ENCODE data around the gene POU2F2.

The POU2F2 gene

GRCh38 chr19:42176649-42176989, 44.4 kb upstream of the POU2F2 start:
- H2AFZ ChIP-seq (ENCODE audit: low read depth) = peak overlapping the region; percentile 28; the same call in 1 of the 2 replicates
- H3K4me3 ChIP-seq (IDR thresholded peaks at IDR 0.05; ENCODE audit: insufficient read depth, low read depth, low read length) = no peak overlapping the region
- peak overlapping the region; percentile 64; the same call in 1 of the 2 replicates for H3K4me2 ChIP-seq
- no peak for TF ChIP-seq CTCF (conservative IDR thresholded peaks at IDR 0.05; ENCODE audit: low read depth, low read length)
- H4K20me1 ChIP-seq (ENCODE audit: insufficient read depth) = no peaks in the 10 kb centered on the region
- no peaks in the 10 kb centered on the region for H3K36me3 ChIP-seq (ENCODE audit: insufficient read depth)
- no peaks in the 10 kb centered on the region for H3K79me2 ChIP-seq (ENCODE audit: insufficient read depth, low read depth)
- no peak overlapping the region for H3K27ac ChIP-seq
- H3K9ac ChIP-seq = no peak overlapping the region
- no peaks in the 10 kb centered on the region for H3K4me1 ChIP-seq (ENCODE audit: low read depth, poor library complexity, severe bottlenecking)
- peaks cover 84% of the 10 kb centered on the region for H3K27me3 ChIP-seq (ENCODE audit: insufficient read depth, low read depth)

DNA sequence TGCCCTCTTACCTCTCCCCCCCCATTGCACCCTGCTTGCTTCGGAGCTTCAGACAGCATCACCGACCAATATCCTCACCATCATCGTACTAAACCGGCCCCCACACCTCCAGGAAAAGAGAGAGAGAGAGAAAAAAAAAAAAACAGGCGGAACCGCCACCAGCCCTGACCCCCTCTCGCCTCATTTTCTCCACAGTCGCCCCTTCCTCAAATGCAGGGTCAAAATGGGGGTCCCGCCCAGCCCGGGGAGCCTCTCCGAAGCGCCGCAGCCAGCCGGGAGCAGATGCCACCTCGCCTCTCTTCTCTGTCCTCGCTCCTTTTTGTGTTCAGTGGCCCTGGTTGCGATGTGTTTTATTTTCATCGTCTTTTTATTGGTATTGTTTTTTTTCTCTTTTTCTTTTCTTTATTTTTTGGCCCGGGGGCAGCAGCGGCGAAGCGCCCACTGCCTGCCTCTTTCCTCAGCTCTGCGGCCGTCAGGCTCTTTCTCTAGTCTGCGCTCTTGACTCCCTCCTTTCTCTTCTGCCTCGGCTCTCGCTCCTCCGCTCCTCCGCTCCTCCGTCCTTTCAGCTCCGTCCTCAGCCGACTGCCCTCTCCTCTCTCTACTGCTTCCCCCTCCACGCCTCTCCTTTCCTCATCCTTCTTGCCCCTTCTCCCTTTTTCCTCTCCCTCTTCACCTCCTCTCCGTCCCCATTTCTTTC, 43.9 kb upstream of the POU2F2 start:
- Histone ChIP-seq H3K4me3 (IDR thresholded peaks at IDR 0.05; ENCODE audit: insufficient read depth, low read depth, low read length) (no peak overlapping the region), H3K4me1 (ENCODE audit: low read depth, poor library complexity, severe bottlenecking) (no peaks in the 10 kb centered on the region), H3K27me3 (ENCODE audit: insufficient read depth, low read depth) (peaks cover 85% of the 10 kb centered on the region), H3K79me2 (ENCODE audit: insufficient read depth, low read depth) (no peaks in the 10 kb centered on the region), H3K4me2 (peak overlapping the region; percentile 64; the same call in 1 of the 2 replicates), H4K20me1 (ENCODE audit: insufficient read depth) (no peaks in the 10 kb centered on the region), H3K27ac (no peak overlapping the region), H2AFZ (ENCODE audit: low read depth) (peak overlapping the region; percentile 28; the same call in 1 of the 2 replicates), H3K9ac (no peak overlapping the region), H3K36me3 (ENCODE audit: insufficient read depth) (no peaks in the 10 kb centered on the region)
- no peak for TF ChIP-seq CTCF (conservative IDR thresholded peaks at IDR 0.05; ENCODE audit: low read depth, low read length)

GRCh38 chr19:42174958-42175734, 42.9 kb upstream of the POU2F2 start:
- no peaks in the 10 kb centered on the region for H3K36me3 ChIP-seq (ENCODE audit: insufficient read depth)
- no peak overlapping the region for H3K9ac ChIP-seq
- no peaks in the 10 kb centered on the region for H3K4me1 ChIP-seq (ENCODE audit: low read depth, poor library complexity, severe bottlenecking)
- no peak for TF ChIP-seq CTCF (conservative IDR thresholded peaks at IDR 0.05; ENCODE audit: low read depth, low read length)
- no peaks in the 10 kb centered on the region for H3K79me2 ChIP-seq (ENCODE audit: insufficient read depth, low read depth)
- no peak overlapping the region for H3K4me2 ChIP-seq
- no peak overlapping the region for H3K4me3 ChIP-seq (IDR thresholded peaks at IDR 0.05; ENCODE audit: insufficient read depth, low read depth, low read length)
- no peaks in the 10 kb centered on the region for H4K20me1 ChIP-seq (ENCODE audit: insufficient read depth)
- H2AFZ ChIP-seq (ENCODE audit: low read depth) = no peak overlapping the region
- H3K27ac ChIP-seq = no peak overlapping the region
- peaks cover 85% of the 10 kb centered on the region for H3K27me3 ChIP-seq (ENCODE audit: insufficient read depth, low read depth)

GRCh38 chr19:42174188-42174587, 41.9 kb upstream of the POU2F2 start:
- Histone ChIP-seq H3K27ac (no peak overlapping the region), H3K4me1 (ENCODE audit: low read depth, poor library complexity, severe bottlenecking) (no peaks in the 10 kb centered on the region), H4K20me1 (ENCODE audit: insufficient read depth) (no peaks in the 10 kb centered on the region), H2AFZ (ENCODE audit: low read depth) (no peak overlapping the region), H3K4me2 (no peak overlapping the region), H3K27me3 (ENCODE audit: insufficient read depth, low read depth) (peaks cover 85% of the 10 kb centered on the region), H3K4me3 (IDR thresholded peaks at IDR 0.05; ENCODE audit: insufficient read depth, low read depth, low read length) (no peak overlapping the region), H3K9ac (no peak overlapping the region), H3K79me2 (ENCODE audit: insufficient read depth, low read depth) (no peaks in the 10 kb centered on the region), H3K36me3 (ENCODE audit: insufficient read depth) (no peaks in the 10 kb centered on the region)
- TF ChIP-seq CTCF (conservative IDR thresholded peaks at IDR 0.05; ENCODE audit: low read depth, low read length) = no peak

Measured in KMS-11 (cell line).